Parathyroid adenoma (tissue), 2 donors: ENCODE results near the gene NWD2.

ENCODE experiments used
- H2AFZ ChIP-seq: fragments of 300-600 bp; sonication (generic); one replicate; pipeline ENCODE4 v1.7.0; 2017; ENCODE audit warnings: antibody characterized with exemption, mild to moderate bottlenecking
- H3K27ac ChIP-seq: fragments of 300-600 bp; sonication (generic); one replicate; pipeline ENCODE4 v1.7.0; 2017
- H3K27me3 ChIP-seq: fragments of 300-600 bp; sonication (generic); one replicate; pipeline ENCODE4 v1.7.0; 2017; ENCODE audit warnings: low read length; ENCODE audit not compliant: control insufficient read depth, insufficient read depth
- H3K36me3 ChIP-seq: fragments of 300-600 bp; sonication (generic); one replicate; pipeline ENCODE4 v1.7.0; 2017; ENCODE audit warnings: low read length; ENCODE audit not compliant: control insufficient read depth, insufficient read depth
- H3K4me1 ChIP-seq: fragments of 300-600 bp; sonication (generic); one replicate; pipeline ENCODE4 v1.7.0; 2017; ENCODE audit warnings: control low read depth
- H3K4me2 ChIP-seq: fragments of 300-600 bp; sonication (generic); one replicate; pipeline ENCODE4 v1.7.0; 2017; ENCODE audit warnings: low read length
- H3K4me3 ChIP-seq: fragments of 300-600 bp; sonication (generic); one replicate; pipeline ENCODE4 v1.7.0; 2017; ENCODE audit warnings: low read depth, low read length
- H3K79me2 ChIP-seq: fragments of 300-600 bp; sonication (generic); one replicate; pipeline ENCODE4 v1.7.0; 2017; ENCODE audit warnings: control low read depth
- H3K9ac ChIP-seq: fragments of 300-600 bp; sonication (generic); one replicate; pipeline ENCODE4 v1.7.0; 2017; ENCODE audit warnings: mild to moderate bottlenecking
- H3K9me3 ChIP-seq: fragments of 300-600 bp; sonication (generic); one replicate; pipeline ENCODE4 v1.7.0; 2017; ENCODE audit warnings: low read length; ENCODE audit not compliant: control insufficient read depth
- TF ChIP-seq, protein P1 (sequence below): fragments of 300-600 bp; sonication (generic); IDR thresholded peaks from one replicate; pipeline ENCODE4 v1.7.0; 2017; ENCODE audit warnings: antibody characterized with exemption, mild to moderate bottlenecking
- donor health status: primary hyperparathyroidism.

NWD2 gene

DNA sequence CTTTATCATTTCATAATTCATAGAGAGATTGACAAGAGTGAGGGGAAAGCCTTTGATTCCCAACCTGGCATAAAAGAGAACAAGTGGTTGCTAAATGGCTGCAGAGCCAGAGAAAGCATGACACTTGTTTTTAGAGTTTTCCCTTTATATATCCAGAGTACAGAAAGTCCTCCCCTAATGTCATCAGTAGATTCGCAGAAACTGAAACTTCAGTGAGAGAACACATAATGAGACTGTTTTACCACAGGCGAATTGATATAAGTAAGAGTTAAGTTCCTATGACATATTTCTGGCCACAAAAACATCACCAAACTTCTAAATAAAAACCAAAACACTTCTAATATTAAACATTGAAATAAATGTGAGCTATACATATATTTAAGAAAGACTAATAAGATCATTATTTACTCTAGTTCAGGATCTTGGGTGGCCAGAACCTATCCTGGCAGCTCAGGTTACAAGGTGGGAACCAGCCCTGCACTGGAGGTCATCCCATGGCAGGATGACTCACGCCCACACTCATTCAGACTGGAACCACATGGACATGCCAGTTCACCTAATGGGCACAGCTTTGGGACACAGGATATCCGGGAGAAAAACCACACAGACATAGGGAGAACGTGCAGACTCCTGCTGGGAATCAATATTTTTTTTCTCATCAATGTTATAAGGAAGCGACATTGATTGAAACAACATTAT is 35.5 kb downstream of the NWD2 start:
- TF ChIP-seq, protein P1, sequence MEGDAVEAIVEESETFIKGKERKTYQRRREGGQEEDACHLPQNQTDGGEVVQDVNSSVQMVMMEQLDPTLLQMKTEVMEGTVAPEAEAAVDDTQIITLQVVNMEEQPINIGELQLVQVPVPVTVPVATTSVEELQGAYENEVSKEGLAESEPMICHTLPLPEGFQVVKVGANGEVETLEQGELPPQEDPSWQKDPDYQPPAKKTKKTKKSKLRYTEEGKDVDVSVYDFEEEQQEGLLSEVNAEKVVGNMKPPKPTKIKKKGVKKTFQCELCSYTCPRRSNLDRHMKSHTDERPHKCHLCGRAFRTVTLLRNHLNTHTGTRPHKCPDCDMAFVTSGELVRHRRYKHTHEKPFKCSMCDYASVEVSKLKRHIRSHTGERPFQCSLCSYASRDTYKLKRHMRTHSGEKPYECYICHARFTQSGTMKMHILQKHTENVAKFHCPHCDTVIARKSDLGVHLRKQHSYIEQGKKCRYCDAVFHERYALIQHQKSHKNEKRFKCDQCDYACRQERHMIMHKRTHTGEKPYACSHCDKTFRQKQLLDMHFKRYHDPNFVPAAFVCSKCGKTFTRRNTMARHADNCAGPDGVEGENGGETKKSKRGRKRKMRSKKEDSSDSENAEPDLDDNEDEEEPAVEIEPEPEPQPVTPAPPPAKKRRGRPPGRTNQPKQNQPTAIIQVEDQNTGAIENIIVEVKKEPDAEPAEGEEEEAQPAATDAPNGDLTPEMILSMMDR = no peak
- Histone ChIP-seq H3K79me2 (no peaks in the 10 kb centered on the region), H3K9ac (no peak overlapping the region), H3K27me3 (no peaks in the 10 kb centered on the region), H3K4me2 (no peak overlapping the region), H2AFZ (no peak overlapping the region), H3K36me3 (no peaks in the 10 kb centered on the region), H3K27ac (no peak overlapping the region), H3K9me3 (no peaks in the 10 kb centered on the region), H3K4me1 (no peaks in the 10 kb centered on the region), H3K4me3 (no peak overlapping the region)

DNA sequence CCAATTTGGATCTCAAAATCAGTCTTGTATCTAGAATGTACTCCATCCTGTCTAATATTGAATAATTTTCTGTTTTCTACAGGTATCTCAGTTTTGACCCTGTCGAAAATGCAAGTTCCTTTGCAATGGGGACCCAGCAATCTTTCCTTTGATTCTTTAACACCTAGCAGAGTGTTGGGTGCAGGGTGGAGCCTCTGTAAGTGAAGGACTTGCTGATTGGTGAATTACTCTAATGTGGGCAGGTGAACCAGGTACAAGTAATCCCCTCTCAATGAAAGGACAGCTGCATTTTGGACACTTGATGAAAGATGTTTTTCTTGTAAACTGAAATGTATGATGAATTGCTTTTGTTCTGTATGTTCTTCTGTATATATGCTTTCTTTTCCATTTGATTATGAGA is 54.9 kb downstream of the NWD2 start:
- H3K36me3 ChIP-seq = no peaks in the 10 kb centered on the region
- TF ChIP-seq, protein P1 = no peak

GRCh38 chr4:37304612-37305011 is 60.1 kb downstream of the NWD2 start:
- Histone ChIP-seq H3K4me3 (no peak overlapping the region), H3K4me1 (no peaks in the 10 kb centered on the region), H3K9me3 (no peaks in the 10 kb centered on the region), H2AFZ (no peak overlapping the region), H3K4me2 (no peak overlapping the region), H3K79me2 (no peaks in the 10 kb centered on the region), H3K27ac (no peak overlapping the region), H3K36me3 (no peaks in the 10 kb centered on the region), H3K27me3 (no peaks in the 10 kb centered on the region), H3K9ac (no peak overlapping the region)
- TF ChIP-seq, protein P1 = no peak

More for the DNA sequence above, 54.9 kb downstream of the NWD2 start:
- H3K79me2 ChIP-seq = no peaks in the 10 kb centered on the region
- H2AFZ ChIP-seq = no peak overlapping the region
- H3K4me3 ChIP-seq = no peak overlapping the region
- H3K4me1 ChIP-seq = no peaks in the 10 kb centered on the region
- H3K4me2 ChIP-seq = no peak overlapping the region
- H3K27me3 ChIP-seq = no peaks in the 10 kb centered on the region
- no peak overlapping the region for H3K9ac ChIP-seq
- no peak overlapping the region for H3K27ac ChIP-seq
- no peaks in the 10 kb centered on the region for H3K9me3 ChIP-seq

GRCh38 chr4:37305984-37306383 is 61.4 kb downstream of the NWD2 start:
- no peaks in the 10 kb centered on the region for H3K79me2 ChIP-seq
- H2AFZ ChIP-seq = no peak overlapping the region
- no peak overlapping the region for H3K9ac ChIP-seq
- H3K4me2 ChIP-seq = no peak overlapping the region
- no peak overlapping the region for H3K27ac ChIP-seq
- H3K27me3 ChIP-seq = no peaks in the 10 kb centered on the region
- H3K4me1 ChIP-seq = no peaks in the 10 kb centered on the region
- TF ChIP-seq, protein P1 = no peak
- H3K4me3 ChIP-seq = no peak overlapping the region
- H3K9me3 ChIP-seq = no peaks in the 10 kb centered on the region
- no peaks in the 10 kb centered on the region for H3K36me3 ChIP-seq

DNA sequence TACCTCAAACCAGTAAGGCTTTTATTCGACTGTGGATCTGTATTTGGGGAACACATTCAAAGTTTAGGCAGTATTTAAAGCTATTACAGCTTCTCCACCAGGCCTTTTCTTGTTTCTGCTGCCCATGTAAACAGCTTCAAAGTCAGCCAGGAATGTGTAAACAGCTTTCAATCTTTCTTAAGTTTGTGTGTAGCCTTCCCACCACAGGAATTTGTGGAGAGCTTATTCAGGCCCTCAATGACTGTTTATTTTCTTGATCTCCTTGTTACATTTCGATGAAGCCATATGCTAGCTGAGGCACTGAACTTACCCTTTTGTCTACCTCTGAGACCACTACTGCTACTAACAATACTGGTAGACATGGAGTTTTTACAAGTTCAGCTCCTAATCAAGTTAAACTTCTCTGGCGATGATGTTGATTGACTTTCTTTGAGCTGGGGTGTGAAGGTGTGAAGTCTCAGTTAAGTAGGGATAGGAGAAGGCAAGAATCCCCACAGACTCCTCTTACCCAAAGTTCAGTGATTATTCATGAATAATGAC is 72.6 kb downstream of the NWD2 start:
- Histone ChIP-seq H3K36me3 (no peaks in the 10 kb centered on the region), H3K9me3 (peaks cover 5% of the 10 kb centered on the region), H3K27me3 (no peaks in the 10 kb centered on the region), H3K79me2 (no peaks in the 10 kb centered on the region), H3K4me3 (no peak overlapping the region), H3K27ac (no peak overlapping the region), H3K4me2 (no peak overlapping the region), H3K9ac (no peak overlapping the region), H2AFZ (no peak overlapping the region), H3K4me1 (no peaks in the 10 kb centered on the region)
- TF ChIP-seq, protein P1 = no peak
